HCT116 (cell line): ENCODE results near the gene TMC4.
A peak's percentile ranks its signal among the peaks of the same experiment; 100 is the strongest.

Experiments used
- ATF3 ChIP-seq: IDR thresholded peaks from 2 replicates; pipeline ENCODE4 v1.6.1; 2012
- CEBPB ChIP-seq: IDR thresholded peaks from 2 replicates; pipeline ENCODE4 v1.6.1; 2012; ENCODE audit warnings: low read depth
- CTCF ChIP-seq, 3 experiments: fragments of 200-600 bp in 1 of 3; sonication (generic) in 1 of 3; IDR thresholded peaks in 2 of 3; conservative IDR thresholded peaks in 1 of 3; 2 replicates each; pipeline ENCODE4 v1.5.1; 2012 to 2017; ENCODE audit warnings: low read depth in 2 of 3, low read length in 2 of 3, antibody characterized with exemption in 1 of 3, borderline replicate concordance in 1 of 3, control low read depth in 1 of 3, mild to moderate bottlenecking in 1 of 3, mixed read lengths in 1 of 3, mixed run types in 1 of 3, moderate library complexity in 1 of 3; ENCODE audit not compliant: insufficient read depth in 1 of 3
- EGR1 ChIP-seq: IDR thresholded peaks from 2 replicates; pipeline ENCODE4 v1.6.1; 2012; ENCODE audit warnings: low read depth
- ELF1 ChIP-seq: IDR thresholded peaks from 2 replicates; pipeline ENCODE4 v1.6.1; 2012; ENCODE audit warnings: low read depth, borderline replicate concordance
- EZH2 ChIP-seq: fragments of 200-600 bp; sonication (generic); IDR thresholded peaks from 2 replicates; pipeline ENCODE4 v1.6.1; 2017; ENCODE audit warnings: antibody characterized with exemption, mixed run types
- EZH2phosphoT487 ChIP-seq: fragments of 200-600 bp; IDR thresholded peaks from 2 replicates; pipeline ENCODE4 v1.6.1; 2018; ENCODE audit warnings: antibody characterized with exemption, borderline replicate concordance
- TCF7L2 ChIP-seq: IDR thresholded peaks from 2 replicates; pipeline ENCODE4 v1.7.0; 2011; ENCODE audit warnings: borderline replicate concordance, inconsistent platforms; ENCODE audit not compliant: insufficient read depth, insufficient read length; ENCODE audit errors: extremely low read depth
- YY1 ChIP-seq: IDR thresholded peaks from 2 replicates; pipeline ENCODE4 v1.6.1; 2011; ENCODE audit warnings: low read length, low read depth, moderate library complexity, mild to moderate bottlenecking; ENCODE audit not compliant: insufficient replicate concordance; ENCODE audit errors: extremely low read depth
- ZNF274 ChIP-seq: fragments of 200-500 bp; sonication (Bioruptor generic); IDR thresholded peaks from 2 replicates; pipeline ENCODE4 v1.6.1; 2014; ENCODE audit warnings: mild to moderate bottlenecking, low read depth, low read length, inconsistent platforms
- TF ChIP-seq, protein P1 (sequence below): IDR thresholded peaks from 2 replicates; pipeline ENCODE4 v1.6.1; 2012

DNA sequence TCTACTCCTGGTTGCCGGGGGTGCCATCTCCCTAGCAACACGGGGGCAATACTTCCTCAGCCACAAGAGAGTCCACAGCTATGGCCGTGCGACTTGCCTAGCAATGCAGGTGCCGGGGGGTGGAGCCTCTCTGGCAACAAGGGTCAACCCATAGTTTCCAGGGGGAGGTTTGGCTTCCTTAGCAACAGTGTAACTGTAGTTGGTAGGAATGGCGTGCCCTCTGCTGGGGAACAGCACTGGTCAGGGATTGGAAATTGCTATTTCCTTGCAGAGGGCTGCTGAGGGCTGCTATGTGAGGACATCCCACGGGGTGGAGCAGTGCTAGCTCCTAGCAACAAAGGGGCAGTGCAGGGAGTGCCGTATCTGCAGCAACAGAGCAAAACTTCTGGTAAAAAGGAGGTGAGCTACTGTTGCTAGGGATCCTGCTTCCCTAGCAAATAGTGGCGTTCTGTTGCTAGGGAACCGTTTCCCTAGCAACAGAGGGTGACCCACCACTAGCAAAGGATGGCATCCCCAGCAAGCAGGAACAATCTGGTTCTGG lies 7.0 kb upstream of the TMC4 start:
- TF ChIP-seq CTCF (IDR thresholded peaks at IDR 0.05 in 2 of 3, conservative IDR thresholded peaks at IDR 0.05 in 1 of 3; ENCODE audit: borderline replicate concordance in 1 of 3, insufficient read depth in 1 of 3, low read depth in 2 of 3, low read length in 2 of 3) (peak in 2 of 3 experiments; percentile 18 to 23; a peak in 2 of 6 replicates), EZH2 (no peak), ELF1 (no peak), TCF7L2 (no peak), EZH2phosphoT487 (no peak), EGR1 (no peak), ZNF274 (no peak), ATF3 (no peak), YY1 (no peak), CEBPB (no peak)
- TF ChIP-seq, protein P1, sequence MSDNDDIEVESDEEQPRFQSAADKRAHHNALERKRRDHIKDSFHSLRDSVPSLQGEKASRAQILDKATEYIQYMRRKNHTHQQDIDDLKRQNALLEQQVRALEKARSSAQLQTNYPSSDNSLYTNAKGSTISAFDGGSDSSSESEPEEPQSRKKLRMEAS = no peak
